HG02610 (cell line): ENCODE results near the gene DACT3.

Experiments
- ATAC-seq: cut with Tn5 transposase; IDR thresholded peaks from one replicate; pipeline ENCODE4 v1.9.1; 2021; ENCODE audit warnings: mild to moderate bottlenecking, moderate library complexity; ENCODE audit not compliant: unreplicated experiment

The DACT3 gene, protein sequence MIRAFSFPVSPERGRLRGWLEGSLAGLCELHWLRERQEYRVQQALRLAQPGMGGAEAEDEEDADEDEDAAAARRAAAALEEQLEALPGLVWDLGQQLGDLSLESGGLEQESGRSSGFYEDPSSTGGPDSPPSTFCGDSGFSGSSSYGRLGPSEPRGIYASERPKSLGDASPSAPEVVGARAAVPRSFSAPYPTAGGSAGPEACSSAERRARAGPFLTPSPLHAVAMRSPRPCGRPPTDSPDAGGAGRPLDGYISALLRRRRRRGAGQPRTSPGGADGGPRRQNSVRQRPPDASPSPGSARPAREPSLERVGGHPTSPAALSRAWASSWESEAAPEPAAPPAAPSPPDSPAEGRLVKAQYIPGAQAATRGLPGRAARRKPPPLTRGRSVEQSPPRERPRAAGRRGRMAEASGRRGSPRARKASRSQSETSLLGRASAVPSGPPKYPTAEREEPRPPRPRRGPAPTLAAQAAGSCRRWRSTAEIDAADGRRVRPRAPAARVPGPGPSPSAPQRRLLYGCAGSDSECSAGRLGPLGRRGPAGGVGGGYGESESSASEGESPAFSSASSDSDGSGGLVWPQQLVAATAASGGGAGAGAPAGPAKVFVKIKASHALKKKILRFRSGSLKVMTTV

DNA sequence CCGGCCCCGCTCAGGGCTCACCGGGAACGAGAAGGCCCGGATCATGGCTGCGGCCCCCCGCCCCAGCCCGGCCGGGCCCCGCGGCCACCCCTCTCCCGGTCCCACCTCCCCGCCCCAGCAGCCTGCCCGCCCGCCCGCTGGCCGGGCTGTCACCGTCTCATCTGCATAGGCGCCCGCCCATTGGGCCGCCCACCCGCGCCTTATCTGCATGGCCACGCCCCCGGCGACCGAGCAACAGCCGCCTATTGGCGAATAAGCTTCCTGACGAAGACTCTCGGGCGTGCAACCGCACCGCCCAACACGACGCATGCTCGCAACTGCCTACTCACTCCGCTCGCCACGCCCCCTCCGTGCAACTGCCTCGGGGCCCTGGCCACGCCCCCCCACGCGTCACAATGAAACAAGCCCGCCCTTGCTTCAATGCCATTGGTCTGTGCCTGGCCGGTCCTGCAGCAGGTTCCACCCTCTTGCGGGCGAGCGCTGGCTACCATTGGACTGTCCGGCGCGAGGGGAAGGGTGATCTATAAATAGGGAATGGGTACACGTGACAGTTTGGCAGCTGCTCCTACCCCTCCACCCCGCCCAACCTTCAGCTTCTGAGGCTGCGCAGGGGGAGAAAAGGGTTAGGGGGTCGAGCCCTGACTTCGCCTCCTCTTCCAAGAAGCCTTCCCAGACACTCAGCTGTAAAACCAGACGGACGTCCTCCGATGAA, at the start of gene DACT3:
Gene DACT3 (minus strand): TSS at position 163 of the 712 bp plus-strand sequence. CDS start 118 bp downstream, at position 45.
- ATAC-seq = peak; percentile 90

DNA sequence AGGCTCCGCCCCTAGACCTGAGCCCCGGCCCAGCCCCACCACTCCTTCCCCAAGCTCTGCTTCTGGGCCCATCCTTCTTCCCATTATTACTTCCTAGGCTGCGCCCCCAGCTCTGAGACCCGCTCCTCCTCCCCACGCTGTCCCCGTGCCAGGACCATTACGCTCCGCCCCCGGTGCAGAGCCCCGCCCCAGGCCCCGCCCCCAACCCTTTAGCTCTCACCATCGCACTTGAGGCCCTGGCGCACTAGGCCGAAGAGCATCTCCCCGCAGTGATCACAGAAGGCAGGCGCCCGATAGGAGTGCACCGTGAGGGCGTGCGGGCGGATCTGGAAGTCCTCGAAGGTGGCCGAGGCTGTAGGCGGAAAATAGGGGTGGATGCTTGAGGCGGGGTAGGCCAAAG, 49.7 kb upstream of the DACT3 start:
- ATAC-seq = no peak

DNA sequence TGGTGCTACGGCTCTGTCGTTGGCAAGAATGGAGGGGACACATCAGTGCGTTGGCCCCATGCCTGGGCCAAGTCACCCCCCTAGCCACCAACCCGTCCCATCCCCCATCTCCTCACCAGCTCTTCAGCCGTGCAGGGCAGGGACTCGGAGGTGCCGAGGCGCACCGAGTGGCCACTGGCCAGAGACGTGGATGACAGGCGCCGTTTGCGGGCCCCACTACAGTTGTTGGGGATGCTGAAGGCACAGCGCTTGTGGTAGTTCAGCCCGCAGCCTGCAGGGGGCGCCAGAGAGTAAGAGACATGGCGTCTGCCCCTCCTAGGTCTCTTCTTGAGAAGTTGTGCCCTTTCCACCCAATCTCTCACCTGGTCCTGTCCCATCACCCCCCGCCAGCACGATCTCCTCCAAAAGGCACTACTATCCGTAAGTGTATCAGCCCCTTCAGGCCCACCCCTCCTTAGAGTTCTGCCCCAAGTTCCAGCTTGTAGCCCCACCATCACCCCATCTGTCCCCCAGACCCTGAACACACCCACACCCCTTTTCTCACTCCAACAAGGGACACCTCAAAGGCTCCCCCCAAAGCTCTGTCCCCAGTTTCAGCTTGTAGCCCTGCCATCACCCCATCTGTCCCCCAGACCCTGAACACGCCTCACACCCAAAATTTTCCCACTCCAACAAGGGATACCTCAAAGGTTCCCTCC, 43.5 kb upstream of the DACT3 start:
- ATAC-seq = no peak

DNA sequence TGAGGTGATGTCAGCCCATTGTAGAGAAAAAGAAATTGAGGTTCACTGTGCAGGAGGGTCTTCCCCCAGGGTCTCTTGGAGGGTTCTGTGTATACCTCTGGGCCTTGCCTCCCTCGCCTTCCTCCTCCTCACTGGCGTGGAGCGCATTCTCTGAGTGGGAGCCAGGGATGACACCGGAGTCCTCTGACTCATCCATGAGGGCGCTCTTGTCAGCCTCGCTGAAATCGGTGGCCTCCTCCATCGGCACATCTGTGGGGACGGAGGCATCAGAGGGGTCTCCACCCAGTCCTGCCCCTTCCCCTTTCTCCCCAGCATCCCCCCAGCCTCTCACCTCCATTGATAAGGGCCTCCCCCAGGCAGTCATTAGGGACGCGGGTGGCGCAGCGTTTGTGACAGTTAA, 39.7 kb upstream of the DACT3 start:
- no peak for ATAC-seq

DNA sequence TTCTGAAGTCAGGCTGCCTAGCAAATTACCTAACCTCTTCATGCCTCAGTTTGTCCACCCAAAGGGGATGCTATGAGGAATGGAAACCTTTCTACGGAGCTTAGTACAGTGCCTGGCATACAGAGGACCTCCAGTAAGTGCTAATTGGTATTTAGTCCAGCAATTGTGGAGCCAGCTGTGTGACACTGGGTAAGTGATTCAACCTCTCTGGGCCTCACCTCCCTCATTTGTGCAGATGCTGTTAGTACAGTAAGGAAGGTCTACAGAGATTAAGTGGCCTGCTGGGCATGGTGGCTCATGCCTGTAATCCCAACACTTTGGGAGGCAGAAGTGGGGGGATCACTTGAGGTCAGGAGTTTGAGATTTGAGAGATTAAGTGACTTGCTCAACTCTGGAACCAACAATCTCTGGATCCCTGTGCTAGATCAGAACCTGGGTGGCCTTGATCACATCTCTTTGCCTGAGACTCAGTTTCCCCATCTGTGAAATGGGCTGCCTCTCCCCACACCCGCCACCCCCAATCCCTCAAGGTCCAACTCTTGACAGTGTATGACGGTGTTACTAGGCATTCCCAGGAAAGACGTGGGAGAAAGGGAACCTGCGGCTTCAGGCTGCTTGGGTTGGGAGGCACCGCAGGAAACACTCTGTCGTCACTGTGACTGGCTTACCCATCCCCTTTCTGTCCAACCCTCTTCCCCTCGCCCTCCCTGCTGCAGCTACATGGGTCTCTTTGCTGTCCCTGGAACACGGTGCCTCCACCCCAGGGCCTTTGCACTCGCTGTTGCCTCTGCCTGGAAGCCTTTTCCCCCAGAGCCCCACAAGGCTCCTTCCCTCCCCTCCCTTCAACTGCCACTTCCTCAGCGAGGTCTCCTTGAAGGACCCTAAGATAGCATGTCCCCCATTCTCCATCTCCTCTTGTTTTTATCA, 37.7 kb upstream of the DACT3 start:
- ATAC-seq = no peak

DNA sequence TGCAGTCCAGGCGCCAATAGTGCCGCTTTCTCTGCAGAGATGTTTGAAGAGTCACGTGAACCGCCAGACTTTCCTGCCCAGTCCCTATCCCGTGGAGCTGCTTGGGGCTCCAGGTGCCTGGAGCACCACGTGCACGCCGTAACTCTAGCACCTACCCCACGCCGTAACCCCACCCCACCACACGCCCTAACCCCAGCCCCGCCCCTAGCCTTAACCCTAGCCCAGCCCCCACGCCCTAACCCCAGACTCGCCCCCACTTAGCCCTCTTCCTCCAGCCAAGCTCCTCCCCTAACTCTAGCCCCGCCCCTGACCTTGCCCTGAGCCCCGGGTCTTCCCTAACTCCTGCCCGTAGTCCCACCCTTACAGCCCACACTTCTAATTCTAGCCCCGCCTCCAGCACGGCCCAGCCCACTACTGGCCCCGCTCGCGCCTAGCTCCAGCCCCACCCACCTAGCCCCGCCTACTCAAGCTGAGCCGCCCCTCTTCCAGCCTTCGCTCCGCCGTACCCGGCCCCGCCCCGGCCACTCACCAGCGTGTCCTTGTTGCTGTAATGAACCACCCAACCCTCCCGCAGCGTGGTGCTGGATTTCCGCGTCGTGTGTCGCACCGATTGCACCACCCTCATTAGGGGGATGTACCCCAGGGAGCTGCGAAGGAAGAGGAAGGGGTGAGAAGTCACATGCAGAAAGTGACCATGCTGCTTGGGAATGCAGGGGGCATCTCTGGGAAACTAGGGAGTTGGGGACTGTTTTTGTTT, 36.4 kb upstream of the DACT3 start:
- no peak for ATAC-seq

DNA sequence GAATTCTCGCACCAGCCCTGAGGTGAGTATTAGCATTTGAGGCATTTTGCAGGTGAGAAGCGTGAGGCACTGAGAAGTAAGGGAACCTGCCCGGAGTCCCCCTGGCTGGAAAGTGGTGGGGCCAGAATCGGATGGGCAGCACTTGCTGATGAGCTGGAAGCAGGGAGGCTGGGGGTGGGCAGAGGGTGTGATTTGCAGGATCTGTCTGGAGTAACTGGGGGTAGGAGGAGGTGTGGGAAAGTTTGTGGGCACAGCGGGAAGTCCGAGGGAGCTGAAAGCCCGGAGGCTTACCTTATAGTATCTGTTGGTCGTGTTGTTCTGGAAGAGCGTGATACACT, 35.9 kb upstream of the DACT3 start:
- no peak for ATAC-seq

DNA sequence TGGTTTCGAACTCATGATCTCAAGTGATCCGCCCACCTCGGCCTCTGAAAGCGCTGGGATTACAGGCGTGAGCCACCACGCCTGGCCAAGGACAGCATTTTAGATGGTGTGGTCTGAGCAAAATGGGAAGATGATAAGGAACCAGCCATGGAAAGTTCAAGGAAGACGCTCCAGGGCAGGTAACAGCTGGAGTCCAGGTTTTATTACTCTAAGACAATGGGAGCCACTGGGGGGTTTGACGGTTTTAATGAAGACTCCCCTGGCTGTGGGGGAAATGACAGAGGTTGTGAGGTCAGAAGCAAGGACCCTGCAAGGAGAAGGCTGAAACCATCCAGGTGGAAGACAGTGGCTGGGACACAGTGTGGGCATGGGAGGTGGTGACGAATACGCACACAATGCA, 35.1 kb upstream of the DACT3 start:
- ATAC-seq = no peak

DNA sequence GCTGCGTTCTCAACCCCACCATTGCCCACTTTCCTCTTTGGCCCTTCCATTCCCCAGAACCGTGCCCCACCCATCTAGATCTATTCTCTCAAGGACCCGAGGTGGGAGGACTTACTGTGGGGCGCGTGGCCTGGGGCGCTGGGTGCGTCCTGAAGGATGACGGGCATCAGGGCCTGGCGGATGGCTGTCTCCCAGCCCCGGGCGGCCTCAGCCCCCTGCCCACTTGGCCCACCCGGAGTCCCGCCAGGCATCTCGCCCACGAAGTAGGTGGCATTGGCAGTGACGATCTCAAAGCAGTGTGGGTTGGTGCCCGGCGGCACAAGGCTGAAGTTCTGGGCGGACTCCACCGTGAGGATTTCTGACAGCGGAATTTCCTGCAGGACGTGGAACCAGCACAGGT, 32.8 kb upstream of the DACT3 start:
- no peak for ATAC-seq

DNA sequence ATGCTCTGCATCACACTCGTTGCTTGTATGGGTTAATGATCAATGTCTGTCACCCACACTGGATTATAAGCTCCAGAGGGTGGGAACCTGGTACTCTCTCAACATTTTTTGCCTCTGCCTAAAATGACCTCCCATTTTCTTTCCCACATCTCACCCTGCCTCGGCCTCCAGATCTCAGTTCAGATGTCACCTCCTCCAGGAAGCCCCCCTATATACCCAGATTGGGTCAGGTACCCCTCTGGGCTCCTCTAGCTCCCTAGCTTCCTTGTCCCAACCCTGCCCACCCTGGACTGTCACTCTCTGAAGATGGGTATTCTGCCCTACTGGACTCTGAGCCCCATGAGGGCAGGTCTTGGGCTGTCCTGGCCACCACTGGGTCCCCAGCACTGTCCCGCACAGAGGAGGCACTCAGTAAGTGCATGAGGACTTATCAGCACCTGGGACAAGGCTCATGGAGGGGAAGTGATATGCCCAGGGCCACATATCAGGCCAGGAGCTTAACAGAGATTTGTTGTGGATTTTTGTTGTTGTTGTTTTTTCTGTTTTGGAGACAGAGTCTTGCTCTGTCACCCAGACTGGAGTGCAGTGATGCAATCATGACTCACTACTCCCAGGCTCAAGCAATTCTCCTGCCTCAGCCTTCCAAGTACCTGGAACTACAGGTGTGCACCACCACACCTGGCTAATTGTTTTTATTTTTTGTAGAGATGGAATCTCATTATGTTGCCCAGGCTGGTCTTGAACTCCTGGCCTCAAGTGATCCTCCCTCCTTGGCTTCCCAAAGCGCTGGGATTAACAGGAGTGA, 32.1 kb upstream of the DACT3 start:
- no peak for ATAC-seq

DNA sequence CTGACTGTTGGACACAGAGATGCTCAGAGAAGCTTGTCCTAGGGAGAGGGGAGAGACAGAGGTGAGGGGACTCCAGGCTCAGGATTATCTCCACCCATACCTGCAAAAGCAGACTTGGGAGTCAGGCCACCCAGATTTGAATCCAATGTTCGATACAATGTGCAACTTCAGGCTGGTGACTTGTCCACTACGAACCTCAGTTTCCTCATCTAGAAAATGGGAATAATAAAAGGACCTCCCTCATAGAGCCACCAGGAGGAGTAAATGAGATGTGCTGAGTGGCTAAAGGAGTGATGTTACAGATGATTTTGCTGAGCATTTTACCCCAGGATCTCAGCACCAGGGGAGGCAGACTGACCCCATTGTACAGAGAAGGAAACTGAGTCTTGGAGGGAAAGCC, 31.0 kb upstream of the DACT3 start:
- ATAC-seq = no peak

DNA sequence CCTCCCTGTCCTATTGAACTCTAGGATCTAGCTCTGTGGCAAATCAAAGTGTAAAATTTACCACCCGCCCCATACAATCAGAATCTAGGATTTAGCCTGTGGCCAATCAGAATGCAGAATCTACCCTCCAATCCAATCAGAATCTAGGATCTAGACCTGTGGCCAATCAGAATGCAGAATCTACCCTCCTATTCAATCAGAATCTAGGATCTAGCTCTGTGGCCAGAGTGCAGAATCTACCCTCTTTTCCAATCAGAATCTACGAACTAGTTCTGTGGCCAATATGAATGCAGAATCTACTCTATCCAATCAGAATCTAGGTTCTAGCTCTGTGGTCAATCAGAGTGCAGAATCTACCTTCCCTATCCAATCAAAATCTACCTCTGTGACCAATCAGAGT, 30.1 kb upstream of the DACT3 start:
- no peak for ATAC-seq

DNA sequence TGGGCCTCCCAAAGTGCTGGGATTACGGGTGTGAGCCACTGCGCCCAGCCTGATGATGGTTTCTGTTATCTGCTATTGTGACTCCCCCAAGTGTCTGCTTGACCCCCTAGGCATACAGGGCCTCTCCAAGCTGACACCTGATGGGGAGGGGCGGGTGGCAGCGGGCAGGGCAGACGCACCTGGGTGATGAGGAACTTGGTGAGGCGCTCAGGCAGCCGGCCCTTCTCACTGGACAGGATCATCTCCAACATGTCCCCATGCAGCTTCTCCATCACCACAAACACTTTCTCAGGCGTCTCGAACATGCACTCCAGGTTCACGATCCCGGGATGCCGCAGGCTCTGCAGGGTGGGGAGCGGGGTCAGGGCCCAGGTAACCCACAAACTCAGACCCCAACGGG, 28.4 kb upstream of the DACT3 start:
- no peak for ATAC-seq

DNA sequence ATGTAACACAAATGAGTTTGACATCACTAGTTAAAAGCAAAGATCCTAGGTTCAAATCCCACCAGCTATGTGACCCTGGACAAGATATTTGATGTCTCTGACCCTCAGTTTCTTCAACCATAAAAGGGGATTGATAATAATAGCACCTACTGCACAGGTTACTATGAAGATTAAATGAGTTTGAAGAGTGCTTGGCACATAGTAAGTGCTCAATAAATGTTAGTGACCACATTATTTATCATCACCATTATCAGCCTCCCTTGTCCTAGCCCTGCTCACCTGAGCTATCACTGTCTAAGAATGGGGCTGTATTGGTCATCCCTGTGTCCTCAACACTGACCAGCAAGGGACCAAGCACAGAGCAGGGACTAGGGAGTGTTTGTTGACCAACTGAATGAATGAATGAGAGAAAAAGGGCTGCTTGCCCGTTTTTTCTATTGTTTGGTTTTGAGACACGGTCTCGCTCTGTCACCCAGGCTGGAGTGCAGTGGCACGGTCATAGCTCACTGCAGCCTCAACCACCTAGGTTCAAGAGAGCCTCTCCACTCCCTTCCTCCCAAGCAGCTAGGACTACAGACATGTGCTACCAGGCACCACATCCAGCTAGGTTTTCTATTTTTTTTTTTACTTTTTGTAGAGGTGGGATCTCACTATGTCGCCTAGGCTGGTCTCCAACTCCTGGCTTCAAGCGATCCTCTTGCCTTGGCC, 26.6 kb upstream of the DACT3 start:
- no peak for ATAC-seq

DNA sequence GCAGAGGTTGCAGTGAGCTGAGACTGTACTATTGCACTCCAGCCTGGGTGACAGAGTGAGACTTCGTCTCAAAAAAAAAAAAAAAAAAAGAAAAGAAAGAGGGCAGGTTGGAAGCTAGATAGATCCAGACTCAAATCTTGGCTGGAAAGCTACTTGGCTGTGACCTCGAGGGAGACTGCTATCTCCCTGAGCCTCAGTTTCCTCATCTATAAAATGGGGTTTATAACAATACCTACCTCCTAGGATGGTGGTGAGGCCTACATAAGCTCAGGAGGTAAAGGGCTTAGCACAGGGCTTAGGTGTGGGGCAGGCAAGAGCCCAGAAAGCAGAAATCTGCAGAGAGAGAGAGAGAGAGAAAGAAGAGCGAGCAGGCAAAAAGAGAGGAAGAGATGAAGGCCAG, 24.2 kb upstream of the DACT3 start:
- no peak for ATAC-seq

DNA sequence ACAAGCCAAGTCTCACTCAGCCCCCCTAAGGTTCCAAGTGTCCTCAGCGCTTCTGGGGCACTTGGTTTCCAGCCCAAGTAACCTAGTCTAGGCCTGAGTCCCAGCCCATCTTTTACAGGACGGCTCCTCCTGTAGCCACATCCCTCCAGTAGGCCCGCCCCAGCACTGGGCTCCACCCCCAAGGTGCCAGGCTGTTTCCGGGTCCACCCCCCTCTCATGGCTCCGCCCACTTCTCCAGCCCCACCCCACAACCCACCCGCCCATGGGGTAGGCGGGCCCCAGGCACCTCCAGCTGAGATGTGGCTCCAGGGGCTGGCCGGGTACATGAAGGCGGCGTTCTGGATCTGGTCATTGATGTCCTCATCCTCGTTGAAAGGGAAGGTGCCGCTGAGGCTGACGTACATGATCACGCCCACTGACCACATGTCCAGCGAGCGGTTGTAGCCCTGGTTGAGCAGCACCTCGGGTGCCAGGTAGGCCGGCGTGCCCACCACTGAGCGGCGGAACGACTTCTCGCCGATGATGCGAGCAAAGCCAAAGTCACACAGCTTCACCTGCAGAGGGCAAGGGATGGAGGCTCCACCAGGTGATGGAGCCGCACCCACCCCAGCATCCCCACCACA, 17.2 kb upstream of the DACT3 start:
- ATAC-seq = no peak

DNA sequence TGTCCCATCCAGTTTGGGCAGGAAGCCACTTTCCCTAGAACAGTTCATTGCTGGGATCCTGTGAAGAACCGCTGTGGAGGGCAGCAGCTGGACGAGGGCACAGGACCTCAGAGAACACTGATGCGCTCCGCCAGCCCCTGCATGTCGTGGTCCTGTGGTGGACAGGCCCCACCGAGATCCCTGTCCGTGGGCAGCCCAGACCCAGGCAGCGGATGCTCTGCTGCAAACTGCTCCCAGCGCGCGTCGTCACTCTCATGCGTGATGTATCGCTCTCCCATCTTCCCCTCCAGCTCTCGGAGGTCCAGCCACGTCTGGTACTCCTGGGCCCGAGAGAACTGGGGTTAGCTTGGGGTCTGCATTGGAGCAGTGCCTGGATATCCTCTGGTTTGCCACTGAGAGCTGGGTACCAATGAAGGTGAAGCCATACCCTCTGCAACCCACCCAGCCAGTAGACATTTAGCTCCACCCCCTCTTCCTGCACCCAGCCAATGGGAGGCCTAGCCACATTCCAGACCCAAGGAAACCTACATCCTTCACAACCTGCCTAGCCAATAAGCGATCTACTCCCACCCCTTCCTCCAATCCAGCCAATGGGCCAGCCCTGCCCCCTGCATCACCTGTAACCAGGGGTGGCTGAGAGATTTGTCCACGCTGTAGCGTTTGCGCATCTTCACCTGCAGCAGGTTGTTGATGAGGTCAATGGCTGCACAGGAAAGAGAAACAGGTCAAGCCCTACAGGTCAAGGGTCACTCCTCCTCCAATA, 13.6 kb upstream of the DACT3 start:
- ATAC-seq = no peak
